Activated CD8-positive, alpha-beta memory T cell treated with anti-CD3 and anti-CD28 coated beads, Interleukin-2, amount 10 ng/mL, durations not matched to agents 7 days and 5 days (primary cell): Measurements from ENCODE around the gene CCND2. TPM values are rescaled to one million over a fixed set of nuclear protein-coding genes. Genes with fewer than 3 reads are reported as not detected.

ENCODE experiments used
- ATAC-seq: fragments of 150-1000 bp; cut with Tn5 transposase; one replicate; pipeline ENCODE4 v1.10.0; 2021; ENCODE audit warnings: moderate library complexity
- CTCF ChIA-PET: fragments of 350-600 bp; sonication (Branson Sonifier 250); formaldehyde crosslinking; loops from one replicate; lab custom pipeline; 2021; ENCODE audit warnings: antibody characterized with exemption; lab: Charles Lee
- DNase-seq: peaks from one replicate; pipeline ENCODE4 v3.0.0-alpha.2; 2020
- H3K27ac Mint-ChIP-seq: one replicate; pipeline ENCODE4 v1.8.0; 2021; ENCODE audit warnings: mild to moderate bottlenecking, mixed read lengths
- H3K27me3 Mint-ChIP-seq: one replicate; pipeline ENCODE4 v1.8.0; 2021; ENCODE audit warnings: mixed read lengths
- H3K36me3 Mint-ChIP-seq: one replicate; pipeline ENCODE4 v1.8.0; 2021; ENCODE audit warnings: mild to moderate bottlenecking, mixed read lengths
- H3K4me1 Mint-ChIP-seq: one replicate; pipeline ENCODE4 v1.8.0; 2021; ENCODE audit warnings: mixed read lengths
- H3K4me3 Mint-ChIP-seq: one replicate; pipeline ENCODE4 v1.8.0; 2021; ENCODE audit warnings: mild to moderate bottlenecking, moderate library complexity, mixed read lengths
- H3K9me3 Mint-ChIP-seq: one replicate; pipeline ENCODE4 v1.8.0; 2022; ENCODE audit warnings: low read depth, mixed read lengths
- total RNA-seq, 2 experiments: library from RNA; stranded (reverse); gene quantifications; one replicate each; pipeline ENCODE4 v1.2.3, GENCODE V29; 2021

Gene CCND2
- total RNA-seq, 2 experiments from 2014 or later = 492 to 862 TPM

DNA sequence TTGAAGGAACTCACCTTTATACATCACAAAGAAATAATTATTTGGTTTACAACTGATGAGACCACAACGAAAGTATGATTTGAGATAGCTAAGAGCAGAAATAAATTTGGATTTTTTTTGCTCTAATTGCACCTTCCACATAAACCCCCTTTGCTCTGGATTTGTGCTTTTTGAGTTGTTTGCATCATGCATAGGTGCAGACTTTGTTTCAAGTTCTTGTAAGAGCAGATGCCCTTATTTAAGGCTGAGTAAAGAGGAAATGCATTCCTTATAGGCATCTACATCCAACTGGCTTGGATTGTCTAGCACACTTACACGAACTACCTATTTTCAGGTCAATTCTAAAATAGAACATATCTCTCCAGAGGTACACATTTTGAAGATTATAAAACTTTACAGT lies 6.6 kb upstream of the CCND2 start:
- Mint-ChIP-seq H3K9me3 (no peaks in the 10 kb centered on the region), H3K27ac (no peak overlapping the region), H3K36me3 (peaks cover 5% of the 10 kb centered on the region), H3K4me3 (no peak overlapping the region), H3K27me3 (peaks cover 12% of the 10 kb centered on the region), H3K4me1 (peaks cover 20% of the 10 kb centered on the region)
- ATAC-seq (no peak), DNase-seq (no peak)
- CTCF ChIA-PET = interaction anchor here (2.0 to 3.2 kb wide), 2 partner anchors 102 to 124 kb away, joined by 5 to 22 read pairs; no protein-coding TSS in a partner anchor

DNA sequence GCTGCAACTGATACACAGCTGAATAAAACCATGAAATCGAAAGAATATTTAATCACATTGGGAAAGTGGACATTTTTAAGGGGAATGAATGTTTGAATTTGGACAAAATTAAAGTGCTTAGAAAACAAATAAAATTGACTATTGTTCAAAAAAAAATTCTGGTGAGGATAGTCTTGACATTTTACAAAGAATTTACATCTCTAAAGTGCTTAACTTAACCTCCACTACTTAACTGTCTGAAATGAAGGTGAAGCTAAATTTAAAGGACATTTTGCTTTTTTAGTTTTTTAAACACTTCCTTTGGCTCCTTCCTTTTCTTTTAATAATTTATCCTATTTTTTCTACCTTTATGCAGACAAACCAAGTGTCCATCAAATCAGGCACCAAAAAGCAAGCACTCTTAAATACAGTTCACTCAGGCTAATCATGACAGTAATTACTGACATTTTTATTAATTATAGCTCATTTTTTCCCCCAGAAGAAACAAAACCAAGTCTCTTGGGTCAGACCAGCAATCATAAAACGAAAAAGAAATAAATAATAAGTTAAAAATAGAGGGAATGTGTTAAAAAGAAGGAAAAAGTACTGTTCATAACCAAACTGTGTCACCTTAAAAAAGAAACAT lies 5.7 kb upstream of the CCND2 start:
- Mint-ChIP-seq H3K27ac (peak overlapping the region; percentile 31), H3K4me3 (peak overlapping the region; percentile 88), H3K36me3 (peaks cover 5% of the 10 kb centered on the region), H3K4me1 (peaks cover 22% of the 10 kb centered on the region), H3K9me3 (no peaks in the 10 kb centered on the region), H3K27me3 (peaks cover 12% of the 10 kb centered on the region)
- ATAC-seq (no peak), DNase-seq (no peak)
- CTCF ChIA-PET = interaction anchor here (1.2 to 7.0 kb wide), 9 partner anchors 9 to 161 kb away, joined by 3 to 72 read pairs (median 13); no protein-coding TSS in a partner anchor

DNA sequence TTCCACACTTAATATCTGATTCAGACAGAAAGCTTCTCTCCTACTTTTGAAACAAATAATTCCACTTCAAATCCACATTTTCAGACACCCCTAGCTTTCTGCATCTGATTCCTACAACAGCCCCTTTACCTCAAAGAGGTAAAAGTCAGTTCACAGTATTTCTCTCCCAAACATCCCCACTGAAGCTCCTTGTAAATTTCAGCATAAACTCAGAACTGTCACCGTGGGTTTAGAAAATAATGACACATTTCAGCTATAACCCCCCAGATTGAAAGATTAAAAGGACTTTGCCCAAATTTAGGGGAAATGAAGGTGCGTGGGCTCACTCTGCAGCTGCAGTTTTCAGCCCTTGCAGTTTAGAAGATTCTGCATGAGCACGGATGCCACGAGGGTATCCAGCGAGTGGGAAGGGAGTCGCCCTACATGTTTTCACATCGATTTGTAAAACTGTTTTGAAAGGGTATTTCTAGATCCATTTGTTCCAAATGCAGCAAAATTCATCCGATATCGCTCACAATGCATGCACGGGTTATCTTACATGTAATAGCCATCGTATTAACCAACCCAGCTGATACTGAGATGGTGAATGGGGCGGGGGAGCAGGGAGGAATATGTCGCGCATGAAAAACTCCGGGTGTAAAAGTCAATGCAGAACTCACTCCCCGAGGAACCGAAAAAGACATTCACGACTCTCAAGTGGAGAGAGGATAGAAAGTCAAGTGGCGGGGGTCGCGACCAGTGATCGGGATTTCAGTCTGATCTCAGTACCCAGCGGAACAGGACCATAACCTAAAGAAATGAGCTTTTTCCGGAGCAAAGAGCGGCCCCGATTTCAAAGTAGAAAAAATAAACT lies 5.0 kb upstream of the CCND2 start:
- peaks cover 7% of the 10 kb centered on the region for H3K36me3 Mint-ChIP-seq
- peak overlapping the region; percentile 88 for H3K4me3 Mint-ChIP-seq
- H3K27me3 Mint-ChIP-seq = peaks cover 12% of the 10 kb centered on the region
- no peaks in the 10 kb centered on the region for H3K9me3 Mint-ChIP-seq
- ATAC-seq (no peak), DNase-seq (peak; percentile 57)
- peak overlapping the region; percentile 90 for H3K27ac Mint-ChIP-seq
- H3K4me1 Mint-ChIP-seq = peaks cover 25% of the 10 kb centered on the region
- CTCF ChIA-PET = interaction anchor here (1.0 to 7.0 kb wide), 17 partner anchors 8 to 399 kb away, joined by 3 to 72 read pairs (median 5); no protein-coding TSS in a partner anchor

DNA sequence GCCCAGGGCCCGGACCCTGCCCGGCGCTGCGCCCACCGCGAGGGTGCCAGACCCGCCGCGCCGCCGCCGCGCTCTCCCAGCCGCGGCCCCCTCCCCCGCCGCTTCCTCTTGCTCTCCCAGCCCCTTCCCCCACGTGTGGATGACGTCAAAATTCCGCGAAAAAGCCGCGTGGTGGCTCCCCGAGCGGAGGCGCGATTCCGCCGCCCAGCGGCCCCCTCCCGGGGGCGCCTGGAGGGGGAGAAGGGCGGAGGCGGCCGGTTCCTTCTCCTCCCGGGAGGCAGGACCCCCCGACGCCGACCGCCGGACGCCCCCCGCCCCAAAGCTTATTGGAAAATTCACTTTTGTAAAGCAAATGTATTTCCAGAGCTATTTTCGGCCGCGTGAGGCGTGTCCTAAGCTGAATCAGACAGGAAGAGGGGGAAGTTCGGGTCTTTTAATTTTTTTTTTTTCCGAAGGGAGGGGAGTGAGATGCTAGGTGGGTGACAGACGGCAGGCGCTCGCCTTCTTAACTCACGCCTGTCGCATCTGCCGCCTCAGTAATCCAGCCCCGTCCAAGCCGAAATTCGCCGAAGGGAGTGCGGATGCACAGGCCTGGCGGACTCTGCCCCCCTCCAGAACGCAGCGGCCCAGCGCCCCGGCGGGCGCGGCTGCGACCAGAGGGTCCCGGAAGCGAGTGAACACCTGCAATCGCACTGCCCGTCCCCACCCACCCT lies 4.1 kb upstream of the CCND2 start:
- CTCF ChIA-PET = interaction anchor here (1.0 to 7.0 kb wide), 15 partner anchors 7 to 400 kb away, joined by 3 to 72 read pairs (median 5); no protein-coding TSS in a partner anchor
- H3K27ac Mint-ChIP-seq = peak overlapping the region; percentile 100
- DNase-seq (peak; percentile 97), ATAC-seq (peak; percentile 14)
- H3K4me1 Mint-ChIP-seq = peaks cover 25% of the 10 kb centered on the region
- peaks cover 10% of the 10 kb centered on the region for H3K36me3 Mint-ChIP-seq
- H3K27me3 Mint-ChIP-seq = peaks cover 12% of the 10 kb centered on the region
- H3K9me3 Mint-ChIP-seq = no peaks in the 10 kb centered on the region
- peak overlapping the region; percentile 88 for H3K4me3 Mint-ChIP-seq

DNA sequence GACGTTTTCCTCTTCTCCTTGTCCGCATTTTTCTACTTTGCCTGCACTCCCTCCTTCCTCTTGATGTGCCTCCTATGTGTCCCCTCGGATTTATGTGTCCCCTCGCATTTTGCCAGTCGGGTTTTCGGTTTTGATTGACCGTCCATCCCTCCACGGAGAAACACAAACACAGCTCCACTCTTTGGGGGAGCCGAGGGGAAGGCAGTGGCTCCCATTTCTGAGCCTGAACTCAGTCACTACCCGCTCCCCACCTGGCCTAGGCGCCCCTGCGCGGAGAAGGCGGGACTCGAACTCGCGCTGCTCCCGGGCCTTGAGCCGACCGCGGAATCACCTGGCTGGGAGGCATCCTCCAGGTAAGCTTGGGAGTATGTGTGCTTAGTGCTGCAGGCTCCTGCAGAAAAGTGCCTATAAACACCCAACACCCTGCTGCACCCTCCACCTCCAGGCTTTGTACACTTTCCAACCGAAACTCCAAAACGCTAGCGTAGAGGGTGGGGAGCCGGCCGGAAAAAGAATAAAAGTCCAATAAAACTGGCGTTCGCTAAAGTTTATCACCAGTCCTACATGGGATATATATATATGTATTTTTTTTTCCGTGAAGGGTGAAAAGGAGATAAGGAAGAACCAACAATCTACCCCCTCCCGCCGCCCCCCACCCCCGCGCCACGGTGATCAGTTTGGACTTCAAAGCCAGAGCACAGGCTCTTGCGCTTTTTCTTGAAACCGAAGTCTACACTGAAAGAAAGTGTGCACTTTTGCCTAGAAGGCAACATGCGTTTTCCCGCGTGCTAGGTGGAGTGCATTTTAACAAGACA lies 3.3 kb upstream of the CCND2 start:
- peak overlapping the region; percentile 88 for H3K4me3 Mint-ChIP-seq
- ATAC-seq = no peak
- peaks cover 12% of the 10 kb centered on the region for H3K27me3 Mint-ChIP-seq
- peaks cover 18% of the 10 kb centered on the region for H3K36me3 Mint-ChIP-seq
- H3K4me1 Mint-ChIP-seq = peaks cover 25% of the 10 kb centered on the region
- H3K9me3 Mint-ChIP-seq = no peaks in the 10 kb centered on the region
- peak; percentile 66 for DNase-seq
- peak overlapping the region; percentile 100 for H3K27ac Mint-ChIP-seq
- CTCF ChIA-PET = interaction anchor here (1.0 to 7.0 kb wide), 13 partner anchors 6 to 401 kb away, joined by 3 to 72 read pairs (median 13); no protein-coding TSS in a partner anchor

DNA sequence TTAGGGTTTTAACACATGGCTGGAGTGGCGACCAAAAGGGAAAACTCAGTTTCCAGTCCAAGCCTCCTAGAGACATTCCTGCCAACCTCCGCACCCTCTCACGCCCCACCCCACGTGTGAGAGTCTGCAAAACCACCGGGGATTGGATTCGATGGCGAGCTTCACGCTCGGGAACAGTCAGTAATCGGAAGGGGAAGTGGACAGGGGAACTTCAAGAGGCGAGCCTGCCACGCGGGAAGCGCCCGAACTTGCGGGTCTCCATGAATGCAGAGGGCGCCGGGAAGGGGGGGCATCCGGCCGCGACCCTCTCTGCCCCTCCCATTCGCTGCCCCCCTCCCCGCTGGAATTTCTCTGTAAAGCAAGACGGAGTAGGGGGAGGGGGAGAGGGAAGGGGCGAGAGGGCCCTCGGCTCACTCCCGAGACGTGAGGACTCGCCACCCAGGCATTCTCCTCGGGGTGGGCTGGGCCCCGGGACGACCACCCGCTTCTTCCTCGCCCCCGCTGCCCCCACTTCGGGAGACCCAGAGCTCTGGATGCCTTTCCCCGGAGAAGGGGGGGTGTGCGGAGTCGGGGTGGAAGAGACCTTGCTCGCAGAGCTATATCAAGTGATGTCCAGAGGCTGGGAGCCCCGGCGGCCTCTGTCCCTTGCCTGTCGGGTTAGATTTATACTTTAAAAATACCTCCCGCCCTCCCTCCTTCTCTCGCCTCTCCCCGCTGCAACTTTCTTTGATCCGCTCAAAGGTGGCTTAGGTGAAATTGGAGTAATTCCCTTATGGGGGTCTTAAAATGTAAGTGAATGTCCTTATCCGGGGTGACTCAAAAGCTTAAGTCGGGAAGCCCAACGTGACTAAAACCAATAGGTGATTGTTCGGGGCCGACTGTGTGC lies 2.5 kb upstream of the CCND2 start:
- peak overlapping the region; percentile 88 for H3K4me3 Mint-ChIP-seq
- DNase-seq = peak; percentile 75
- no peaks in the 10 kb centered on the region for H3K9me3 Mint-ChIP-seq
- peaks cover 26% of the 10 kb centered on the region for H3K36me3 Mint-ChIP-seq
- CTCF ChIA-PET = interaction anchor here (0.7 to 7.0 kb wide), 13 partner anchors 9 to 398 kb away, joined by 3 to 72 read pairs (median 4); partner anchors contain the start of gene PARP11
- peaks cover 25% of the 10 kb centered on the region for H3K4me1 Mint-ChIP-seq
- no peak for ATAC-seq
- H3K27ac Mint-ChIP-seq = peak overlapping the region; percentile 100
- H3K27me3 Mint-ChIP-seq = peaks cover 5% of the 10 kb centered on the region

DNA sequence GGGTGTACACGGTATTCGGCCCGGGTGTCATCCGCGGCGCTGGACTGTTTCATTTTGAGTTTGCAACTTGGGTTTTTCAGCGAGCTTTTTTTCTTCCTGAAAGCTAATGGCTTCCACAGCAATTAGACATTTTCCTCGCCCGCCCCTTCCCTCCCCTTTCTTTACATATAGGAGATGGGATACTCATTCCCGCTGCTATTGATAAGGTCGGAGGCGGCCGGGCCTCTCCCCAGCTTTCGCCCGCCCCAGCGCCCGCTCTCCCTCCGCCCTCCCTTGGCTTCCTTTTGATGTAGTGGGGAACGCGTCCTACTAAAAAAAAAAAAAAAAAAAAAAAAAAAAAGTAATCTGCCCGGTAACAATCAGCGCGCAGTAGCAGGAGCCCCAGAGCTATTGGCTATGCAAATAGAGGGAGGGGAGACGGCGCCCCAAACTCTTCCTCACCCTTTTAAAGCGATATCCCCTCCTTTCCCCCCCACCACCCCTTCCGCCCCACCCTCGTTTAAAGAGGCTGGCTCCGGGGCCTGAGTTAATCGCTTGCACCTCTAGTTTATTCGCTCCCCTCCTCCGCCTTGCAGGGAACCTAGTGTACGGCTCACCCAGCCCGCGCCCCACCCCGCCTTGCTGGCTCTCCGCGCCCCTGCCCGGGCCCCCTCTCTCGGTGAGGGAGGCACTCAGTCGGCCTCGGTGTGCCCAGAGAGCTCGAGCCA lies 1.7 kb upstream of the CCND2 start:
- DNase-seq = peak; percentile 97
- Mint-ChIP-seq H3K4me3 (peak overlapping the region; percentile 88), H3K4me1 (peaks cover 28% of the 10 kb centered on the region), H3K36me3 (peaks cover 34% of the 10 kb centered on the region), H3K27me3 (peaks cover 2% of the 10 kb centered on the region), H3K9me3 (no peaks in the 10 kb centered on the region), H3K27ac (peak overlapping the region; percentile 100)
- CTCF ChIA-PET = interaction anchor here (0.7 to 7.0 kb wide), 14 partner anchors 10 to 399 kb away, joined by 3 to 72 read pairs (median 4); partner anchors contain the start of gene PARP11
- peak; percentile 56 for ATAC-seq

DNA sequence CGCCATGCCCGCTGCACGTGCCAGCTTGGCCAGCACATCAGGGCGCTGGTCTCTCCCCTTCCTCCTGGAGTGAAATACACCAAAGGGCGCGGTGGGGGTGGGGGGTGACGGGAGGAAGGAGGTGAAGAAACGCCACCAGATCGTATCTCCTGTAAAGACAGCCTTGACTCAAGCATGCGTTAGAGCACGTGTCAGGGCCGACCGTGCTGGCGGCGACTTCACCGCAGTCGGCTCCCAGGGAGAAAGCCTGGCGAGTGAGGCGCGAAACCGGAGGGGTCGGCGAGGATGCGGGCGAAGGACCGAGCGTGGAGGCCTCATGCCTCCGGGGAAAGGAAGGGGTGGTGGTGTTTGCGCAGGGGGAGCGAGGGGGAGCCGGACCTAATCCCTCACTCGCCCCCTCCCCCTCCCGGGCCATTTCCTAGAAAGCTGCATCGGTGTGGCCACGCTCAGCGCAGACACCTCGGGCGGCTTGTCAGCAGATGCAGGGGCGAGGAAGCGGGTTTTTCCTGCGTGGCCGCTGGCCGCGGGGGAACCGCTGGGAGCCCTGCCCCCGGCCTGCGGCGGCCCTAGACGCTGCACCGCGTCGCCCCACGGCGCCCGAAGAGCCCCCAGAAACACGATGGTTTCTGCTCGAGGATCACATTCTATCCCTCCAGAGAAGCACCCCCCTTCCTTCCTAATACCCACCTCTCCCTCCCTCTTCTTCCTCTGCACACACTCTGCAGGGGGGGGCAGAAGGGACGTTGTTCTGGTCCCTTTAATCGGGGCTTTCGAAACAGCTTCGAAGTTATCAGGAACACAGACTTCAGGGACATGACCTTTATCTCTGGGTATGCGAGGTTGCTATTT lies 914 bp upstream of the CCND2 start:
- H3K27ac Mint-ChIP-seq = peak overlapping the region; percentile 100
- DNase-seq = peak; percentile 95
- peaks cover 39% of the 10 kb centered on the region for H3K36me3 Mint-ChIP-seq
- peaks cover 31% of the 10 kb centered on the region for H3K4me1 Mint-ChIP-seq
- ATAC-seq = peak; percentile 24
- peak overlapping the region; percentile 88 for H3K4me3 Mint-ChIP-seq
- no peaks in the 10 kb centered on the region for H3K27me3 Mint-ChIP-seq
- CTCF ChIA-PET = interaction anchor here (0.9 to 7.0 kb wide), 13 partner anchors 10 to 388 kb away, joined by 3 to 72 read pairs (median 5); no protein-coding TSS in a partner anchor
- H3K9me3 Mint-ChIP-seq = no peaks in the 10 kb centered on the region

DNA sequence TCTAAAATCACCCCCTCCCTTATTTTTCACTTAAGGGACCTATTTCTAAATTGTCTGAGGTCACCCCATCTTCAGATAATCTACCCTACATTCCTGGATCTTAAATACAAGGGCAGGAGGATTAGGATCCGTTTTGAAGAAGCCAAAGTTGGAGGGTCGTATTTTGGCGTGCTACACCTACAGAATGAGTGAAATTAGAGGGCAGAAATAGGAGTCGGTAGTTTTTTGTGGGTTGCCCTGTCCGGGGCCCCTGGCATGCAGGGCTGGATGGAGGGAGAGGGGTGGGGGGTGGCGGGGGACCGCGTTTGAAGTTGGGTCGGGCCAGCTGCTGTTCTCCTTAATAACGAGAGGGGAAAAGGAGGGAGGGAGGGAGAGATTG lies 300 bp upstream of the CCND2 start:
- H3K27ac Mint-ChIP-seq = peak overlapping the region; percentile 100
- no peaks in the 10 kb centered on the region for H3K27me3 Mint-ChIP-seq
- DNase-seq (no peak), ATAC-seq (no peak)
- H3K9me3 Mint-ChIP-seq = no peaks in the 10 kb centered on the region
- CTCF ChIA-PET = interaction anchor here (1.2 to 7.0 kb wide), 9 partner anchors 108 to 279 kb away, joined by 3 to 72 read pairs (median 17); no protein-coding TSS in a partner anchor
- peaks cover 32% of the 10 kb centered on the region for H3K4me1 Mint-ChIP-seq
- peaks cover 45% of the 10 kb centered on the region for H3K36me3 Mint-ChIP-seq
- peak overlapping the region; percentile 88 for H3K4me3 Mint-ChIP-seq

DNA sequence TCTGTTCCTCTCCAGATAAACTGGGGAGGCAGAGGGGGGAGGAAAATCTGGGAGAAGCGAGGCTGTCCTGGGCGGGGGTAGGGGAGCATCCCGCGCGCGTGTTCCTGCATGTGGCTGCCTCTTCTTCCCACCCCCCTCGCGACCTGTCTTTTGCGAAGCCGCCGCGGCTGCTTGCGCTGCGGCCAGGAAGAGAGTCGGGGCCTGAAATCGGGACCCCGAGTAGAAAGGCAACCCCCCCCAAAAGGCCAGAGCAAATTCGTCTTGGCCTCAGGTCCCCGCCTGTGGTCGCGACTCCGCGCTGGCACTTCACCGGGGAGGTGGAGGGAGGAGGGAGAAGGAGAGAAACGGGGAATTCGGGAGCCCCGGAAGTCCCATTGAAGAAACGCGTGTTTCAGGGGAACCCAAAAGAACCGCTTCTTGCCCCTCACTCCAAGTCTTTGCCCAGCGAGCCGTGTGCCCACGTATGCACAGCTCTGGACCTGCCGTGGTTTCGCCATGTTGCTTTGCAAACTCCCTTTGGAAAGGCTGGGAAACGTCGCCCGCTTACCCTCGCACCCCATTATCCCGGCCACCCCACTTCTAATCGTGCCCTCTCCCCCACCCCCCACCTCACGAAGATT lies 944 bp downstream of the CCND2 start:
- peak overlapping the region; percentile 88 for H3K4me3 Mint-ChIP-seq
- H3K27me3 Mint-ChIP-seq = no peaks in the 10 kb centered on the region
- peaks cover 57% of the 10 kb centered on the region for H3K36me3 Mint-ChIP-seq
- peaks cover 40% of the 10 kb centered on the region for H3K4me1 Mint-ChIP-seq
- no peaks in the 10 kb centered on the region for H3K9me3 Mint-ChIP-seq
- CTCF ChIA-PET = interaction anchor here (3.0 to 7.2 kb wide), 7 partner anchors 13 to 388 kb away, joined by 27 to 97 read pairs (median 67); no protein-coding TSS in a partner anchor
- peak overlapping the region; percentile 100 for H3K27ac Mint-ChIP-seq
- peak; percentile 52 for DNase-seq
- ATAC-seq = no peak
